ENCODE data around the gene LRP5.
A peak's percentile ranks its signal among the peaks of the same experiment; 100 is the strongest.
"Not testable (repeated sequence)": the region's sequence is repeated elsewhere in the genome, so short reads cannot be mapped to it uniquely, and the experiment has no call there.

LRP5 gene

DNA sequence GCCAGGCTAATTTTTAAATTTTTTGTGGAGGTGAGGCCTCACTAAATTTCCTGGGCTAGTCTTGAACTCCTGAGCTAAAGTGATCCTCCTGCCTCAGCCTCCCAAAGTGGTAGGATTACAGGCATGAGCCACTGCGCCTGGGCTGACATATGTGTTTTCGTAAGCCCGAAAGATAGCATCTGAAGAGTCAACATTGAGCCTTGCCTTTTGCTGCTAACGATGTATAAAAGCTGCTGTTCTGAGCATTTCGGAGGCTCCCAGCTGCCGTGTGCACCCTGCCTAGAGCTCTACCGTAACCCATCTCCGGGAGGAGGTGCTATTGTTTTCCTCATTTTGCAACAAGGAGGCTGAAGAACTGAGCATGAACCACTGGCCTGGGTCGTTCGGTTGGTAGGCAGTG lies 130.0 kb downstream of the LRP5 start:
- FAIRE-seq: no peak

DNA sequence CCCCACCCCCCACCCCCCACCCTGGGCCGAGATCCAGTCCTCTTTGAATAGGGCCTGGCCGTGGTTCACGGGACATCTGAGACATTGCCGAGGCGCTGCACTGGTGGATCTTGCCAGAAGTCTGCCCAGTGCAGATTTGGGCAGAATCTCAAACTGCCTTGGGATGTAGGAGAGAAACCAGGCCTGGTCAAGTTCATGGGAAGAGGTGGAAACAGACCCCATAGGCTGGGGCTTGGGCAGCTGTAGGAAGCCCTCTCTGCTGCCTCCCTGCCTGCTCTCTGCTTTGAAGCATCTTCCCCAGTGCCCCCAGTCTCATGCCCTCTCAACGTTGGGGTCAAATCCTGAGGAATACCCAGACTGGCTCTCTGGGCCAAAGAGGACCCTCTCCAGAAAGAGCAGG lies 132.2 kb downstream of the LRP5 start:
- no peak for FAIRE-seq
- TF ChIP-seq CTCF (IDR thresholded peaks at IDR 0.05; ENCODE audit: insufficient read depth, missing control alignments): no peak
- DNase-seq (ENCODE audit: insufficient read length, low spot score): no peak

More for the DNA sequence above, 130.0 kb downstream of the LRP5 start:
- no peak for TF ChIP-seq CTCF (IDR thresholded peaks at IDR 0.05; ENCODE audit: insufficient read depth, missing control alignments)
- DNase-seq (ENCODE audit: insufficient read length, low spot score): no peak

DNA sequence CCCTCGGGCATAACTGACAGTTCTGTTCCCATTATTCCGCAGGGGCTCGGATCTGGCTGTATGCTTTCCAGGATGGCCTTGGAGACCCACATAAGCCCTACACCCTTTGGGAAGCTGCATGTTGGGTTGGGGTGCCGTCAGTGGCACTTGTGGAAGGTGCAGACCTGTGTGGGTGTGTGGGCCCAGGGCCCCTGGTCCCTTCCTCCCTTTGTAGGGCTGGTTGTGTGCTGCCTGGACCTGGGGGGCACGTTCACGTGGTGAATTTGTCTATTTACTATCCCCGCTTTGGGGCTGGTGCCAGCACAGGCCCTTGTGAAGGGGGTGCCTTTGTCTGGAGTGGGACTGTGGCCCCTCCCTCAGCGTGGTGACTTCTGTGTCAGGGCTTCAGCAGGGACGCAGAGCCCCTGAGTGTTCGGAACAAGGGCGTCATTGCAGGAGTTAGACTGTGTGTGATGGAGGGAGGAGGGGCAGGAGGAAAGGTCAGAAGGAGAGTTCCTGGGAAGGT lies 133.2 kb downstream of the LRP5 start:
- FAIRE-seq (no peak), DNase-seq (ENCODE audit: insufficient read length, low spot score) (no peak)
- no peak for TF ChIP-seq CTCF (IDR thresholded peaks at IDR 0.05; ENCODE audit: insufficient read depth, missing control alignments)

DNA sequence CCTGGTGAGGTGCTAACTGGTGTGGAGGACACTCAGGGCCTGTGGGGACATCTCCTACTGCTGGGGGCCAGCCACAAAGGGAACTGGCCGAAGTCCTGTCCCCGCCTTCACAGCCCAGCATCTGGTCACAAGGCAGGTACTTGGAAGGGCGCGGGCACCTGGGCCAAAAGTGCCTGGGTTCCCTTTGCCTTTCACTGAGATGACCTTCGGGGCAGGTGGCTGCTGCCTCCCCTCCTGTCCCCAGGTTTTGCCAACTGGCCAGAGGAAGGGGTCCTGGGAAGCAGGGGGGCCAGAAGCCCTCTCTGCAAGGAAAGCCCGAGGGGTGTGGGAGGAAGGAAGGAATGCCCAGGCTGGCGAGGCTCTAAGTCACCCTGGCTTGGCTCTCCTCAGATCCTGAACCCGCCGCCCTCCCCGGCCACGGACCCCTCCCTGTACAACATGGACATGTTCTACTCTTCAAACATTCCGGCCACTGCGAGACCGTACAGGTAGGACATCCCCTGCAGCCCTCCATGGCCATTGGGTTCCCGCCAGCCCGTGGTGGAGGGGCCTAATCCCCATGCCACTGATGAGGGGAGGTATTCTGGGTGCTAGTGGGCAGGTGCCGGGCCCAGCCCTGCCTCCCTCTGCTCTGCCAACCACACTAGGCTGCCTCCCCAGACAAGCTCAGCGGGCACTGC lies 133.8 kb downstream of the LRP5 start:
- FAIRE-seq (no peak), DNase-seq (ENCODE audit: insufficient read length, low spot score) (no peak)
- no peak for TF ChIP-seq CTCF (IDR thresholded peaks at IDR 0.05; ENCODE audit: insufficient read depth, missing control alignments)

- TF ChIP-seq CTCF (IDR thresholded peaks at IDR 0.05; ENCODE audit: insufficient read depth, missing control alignments): peak; percentile 72
- no peak for FAIRE-seq
- peak; percentile 90 for DNase-seq (ENCODE audit: insufficient read length, low spot score)
Measured at GRCh38 chr11:68447015-68447801, 134.8 kb downstream of the LRP5 start.

- DNase-seq (ENCODE audit: insufficient read length, low spot score); FAIRE-seq: not testable (repeated sequence)
Measured at GRCh38 chr11:68447914-68448313, 135.5 kb downstream of the LRP5 start.

DNA sequence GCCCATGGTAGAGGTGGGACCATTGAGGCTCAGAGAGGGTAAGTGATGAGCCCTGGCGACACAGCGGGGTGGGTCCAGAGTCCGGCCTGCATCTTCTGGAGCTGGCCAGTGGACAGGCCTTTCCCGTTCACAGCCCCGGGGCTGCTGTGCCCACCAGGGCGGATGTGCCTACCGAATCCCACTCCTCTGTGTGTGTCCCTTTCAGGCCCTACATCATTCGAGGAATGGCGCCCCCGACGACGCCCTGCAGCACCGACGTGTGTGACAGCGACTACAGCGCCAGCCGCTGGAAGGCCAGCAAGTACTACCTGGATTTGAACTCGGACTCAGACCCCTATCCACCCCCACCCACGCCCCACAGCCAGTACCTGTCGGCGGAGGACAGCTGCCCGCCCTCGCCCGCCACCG lies 136.2 kb downstream of the LRP5 start:
- DNase-seq (ENCODE audit: insufficient read length, low spot score) (no peak), FAIRE-seq (no peak)
- TF ChIP-seq CTCF (IDR thresholded peaks at IDR 0.05; ENCODE audit: insufficient read depth, missing control alignments): no peak

Data from D721Med (cell line).